ENCODE results near the gene ACTR5.
"Not testable (repeated sequence)": the region's sequence is repeated elsewhere in the genome, so short reads cannot be mapped to it uniquely, and the experiment has no call there.

The ACTR5 gene

DNA sequence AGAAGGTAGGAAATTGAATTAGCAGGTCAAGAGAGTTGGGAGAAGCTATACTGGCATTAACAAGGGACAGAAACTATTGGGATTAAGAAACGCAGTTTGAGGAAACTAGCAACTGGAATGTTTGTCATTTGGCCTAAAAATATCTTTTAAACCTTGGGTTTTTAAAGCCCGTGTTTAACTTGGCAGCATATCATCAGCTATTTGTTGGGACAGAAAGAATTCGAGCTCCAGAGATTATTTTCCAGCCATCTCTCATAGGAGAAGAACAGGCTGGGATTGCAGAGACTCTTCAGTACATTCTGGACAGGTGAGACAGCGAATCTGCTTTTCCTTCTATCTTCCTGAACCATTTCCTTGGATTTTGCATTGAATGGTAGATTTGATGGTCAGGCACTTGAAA, 17.8 kb downstream of the ACTR5 start:
- no peak for DNase-seq (ENCODE audit: low spot score)

DNA sequence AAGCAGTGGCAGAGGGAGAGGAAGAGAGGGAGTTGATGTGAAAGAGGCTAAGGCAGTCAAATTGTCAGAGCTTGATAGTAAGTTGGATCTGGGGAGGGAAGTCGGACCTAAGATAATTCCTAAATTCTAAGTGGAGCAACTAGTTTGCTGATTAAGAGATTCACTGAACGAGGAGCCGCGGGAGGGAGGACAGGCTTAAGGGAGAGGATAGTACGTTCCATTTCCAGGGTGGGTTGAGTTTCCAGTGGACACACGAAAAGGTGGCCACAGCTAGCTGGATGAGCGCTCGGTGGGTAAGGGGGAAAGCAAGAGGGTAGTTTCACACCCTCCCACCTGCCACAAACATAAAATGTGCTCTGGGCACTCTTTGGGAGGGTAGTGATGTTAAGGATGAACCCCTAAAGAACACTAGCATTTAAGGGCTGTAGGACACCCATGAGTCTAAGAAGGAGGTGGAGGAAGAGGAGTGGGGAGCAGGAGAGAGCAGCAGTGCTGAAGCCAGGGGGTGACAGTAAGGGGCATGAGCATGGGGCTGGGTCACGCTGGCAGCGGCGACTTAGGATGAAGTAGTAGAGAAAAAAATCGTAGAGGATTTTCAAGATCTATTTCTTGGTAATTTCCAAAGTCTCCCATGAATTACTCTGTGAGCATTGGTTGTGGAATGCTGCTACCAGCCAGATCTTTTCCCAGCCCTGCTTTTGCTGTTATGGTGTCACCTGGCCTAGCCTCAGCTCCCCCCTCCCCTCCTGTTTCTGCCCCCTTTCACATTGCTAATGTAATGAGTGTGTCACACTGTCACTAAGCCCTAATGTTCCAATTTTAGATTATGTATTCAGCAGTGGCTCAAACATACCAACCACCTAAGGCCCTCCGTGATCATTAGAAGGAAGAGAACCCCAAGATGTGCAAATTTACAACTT, 21.4 kb downstream of the ACTR5 start:
- no peak for DNase-seq (ENCODE audit: low spot score)

DNA sequence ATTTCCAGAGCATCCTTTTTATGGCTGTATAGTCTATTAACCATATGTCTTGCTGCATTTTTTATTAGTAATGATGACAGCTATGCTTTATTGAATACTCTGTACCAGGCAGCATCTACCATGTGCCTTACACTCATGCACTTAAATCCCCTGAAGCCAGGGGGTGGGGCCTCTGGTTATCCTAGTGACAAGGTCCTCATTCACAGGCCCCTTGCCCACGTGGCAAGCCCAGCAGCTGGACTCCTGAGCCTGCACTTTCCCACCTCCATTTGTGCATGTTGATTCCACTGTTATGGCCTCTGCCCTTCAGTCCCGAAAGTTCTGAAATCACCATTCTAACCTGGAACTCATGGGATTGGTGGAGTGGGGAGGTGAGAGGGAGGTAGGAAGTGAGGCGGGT, 22.3 kb downstream of the ACTR5 start:
- DNase-seq (ENCODE audit: low spot score) = no peak

DNA sequence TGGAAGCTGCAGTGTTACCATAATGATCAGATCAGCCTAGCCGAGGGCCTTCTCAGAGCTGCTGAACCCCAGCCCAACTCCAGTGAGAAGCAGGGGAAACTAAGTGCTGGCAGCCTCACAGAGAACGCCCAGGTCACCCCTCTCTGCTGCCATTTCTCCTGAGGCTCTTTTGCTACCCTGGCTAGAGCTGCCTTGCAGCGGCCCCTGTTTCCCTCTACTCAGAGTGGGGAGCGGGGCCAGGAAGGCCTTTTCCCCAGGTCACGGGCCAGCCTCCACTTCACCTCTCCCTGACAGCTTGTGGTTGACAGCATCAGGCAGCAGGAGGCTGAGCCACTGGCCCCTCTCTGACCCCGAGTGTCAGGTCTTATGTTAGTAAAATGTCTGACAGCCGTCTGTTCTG, 22.7 kb downstream of the ACTR5 start:
- no peak for DNase-seq (ENCODE audit: low spot score)

DNA sequence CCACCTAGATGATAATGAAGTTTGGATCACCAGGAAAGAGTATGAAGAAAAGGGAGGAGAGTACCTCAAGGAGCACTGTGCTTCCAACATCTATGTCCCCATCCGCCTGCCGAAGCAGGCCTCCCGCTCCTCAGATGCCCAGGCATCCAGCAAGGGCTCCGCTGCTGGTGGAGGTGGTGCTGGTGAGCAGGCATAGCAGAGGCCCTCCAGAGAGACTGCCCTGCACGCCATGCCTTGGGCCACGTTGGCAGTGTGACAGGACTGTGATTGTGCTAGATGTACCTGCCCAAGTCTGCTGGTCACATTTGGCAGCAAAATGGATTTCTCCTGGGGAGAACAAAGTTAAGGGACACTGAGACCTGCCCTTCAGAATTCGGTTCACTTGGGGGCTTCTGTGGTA, 23.4 kb downstream of the ACTR5 start:
- no peak for DNase-seq (ENCODE audit: low spot score)

DNA sequence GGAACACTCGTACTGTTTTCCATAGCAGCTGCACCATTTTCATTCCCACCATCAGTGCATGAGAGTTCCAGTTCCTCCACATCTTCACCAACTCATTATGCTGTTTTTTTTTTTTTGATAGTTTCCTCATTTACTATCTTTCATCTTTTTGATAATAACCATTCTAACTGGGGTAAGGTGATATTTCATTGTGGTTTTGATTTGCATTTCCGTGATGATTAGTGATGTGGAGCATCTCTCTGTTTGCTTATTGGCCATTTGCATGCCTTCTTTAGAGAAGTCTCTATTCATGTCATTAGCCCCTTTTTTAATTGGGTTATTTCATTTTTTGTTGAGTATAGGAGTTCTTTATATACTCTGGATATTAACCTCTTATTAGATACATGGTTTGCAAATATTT, 25.9 kb downstream of the ACTR5 start:
- no peak for DNase-seq (ENCODE audit: low spot score)

DNA sequence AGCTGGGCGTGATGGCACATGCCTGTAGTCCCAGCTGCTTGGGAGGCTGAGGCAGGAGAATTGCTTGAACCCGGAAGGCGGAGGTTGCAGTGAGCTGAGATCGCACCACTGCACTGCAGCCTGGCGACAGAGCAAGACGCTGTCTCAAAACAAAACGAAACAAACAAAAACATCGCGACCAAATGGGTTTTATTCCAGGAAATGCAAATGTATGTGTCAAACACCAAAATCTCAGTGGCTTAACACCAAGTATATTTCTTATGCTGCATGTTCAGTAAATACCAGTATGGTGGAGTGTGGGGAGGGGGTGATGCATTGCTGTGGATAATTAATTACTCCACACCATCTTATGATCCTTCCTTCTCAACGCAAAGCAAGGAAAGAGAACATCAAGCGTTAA, 28.1 kb downstream of the ACTR5 start:
- DNase-seq (ENCODE audit: low spot score) = no peak

DNA sequence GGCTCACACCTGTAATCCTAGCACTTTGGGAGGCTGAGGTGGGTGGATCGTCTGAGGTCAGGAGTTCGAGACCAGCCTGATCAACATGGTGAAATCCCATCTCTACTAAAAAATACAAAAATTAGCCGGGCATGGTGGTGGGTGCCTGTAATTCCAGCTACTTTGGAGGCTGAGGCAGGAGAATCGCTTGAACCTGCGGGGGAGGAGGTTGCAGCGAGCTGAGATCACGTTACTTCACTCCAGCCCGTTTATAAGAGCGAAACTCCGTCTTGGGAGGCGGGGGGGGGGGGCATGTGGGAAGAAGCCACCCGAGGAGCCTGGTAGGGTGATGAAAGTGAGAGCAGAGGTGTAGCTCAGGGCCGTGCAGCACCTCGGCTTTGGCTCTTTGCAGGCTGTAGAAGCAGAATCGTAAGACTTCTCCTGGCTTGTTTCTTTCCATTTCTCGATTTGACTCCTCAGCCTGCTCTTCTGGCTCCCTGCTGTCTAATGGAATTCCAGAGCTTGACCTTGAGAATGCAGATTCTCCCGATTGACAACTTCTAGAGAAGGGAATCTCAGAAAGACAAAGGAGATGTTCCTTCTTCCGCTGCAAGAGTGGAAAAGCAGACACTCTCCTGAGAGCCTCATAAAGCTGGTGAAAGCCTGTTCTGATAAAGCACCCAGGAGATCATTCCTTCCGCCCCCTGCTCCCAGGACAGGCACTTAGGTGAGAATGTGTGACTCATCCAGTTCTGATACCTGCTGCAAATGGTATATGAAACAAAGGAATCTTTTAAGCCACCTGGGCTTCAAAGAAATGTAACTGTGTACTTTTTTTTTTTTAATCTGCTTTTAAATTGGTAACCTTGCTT, 31.2 kb downstream of the ACTR5 start:
- no peak for DNase-seq (ENCODE audit: low spot score)

DNA sequence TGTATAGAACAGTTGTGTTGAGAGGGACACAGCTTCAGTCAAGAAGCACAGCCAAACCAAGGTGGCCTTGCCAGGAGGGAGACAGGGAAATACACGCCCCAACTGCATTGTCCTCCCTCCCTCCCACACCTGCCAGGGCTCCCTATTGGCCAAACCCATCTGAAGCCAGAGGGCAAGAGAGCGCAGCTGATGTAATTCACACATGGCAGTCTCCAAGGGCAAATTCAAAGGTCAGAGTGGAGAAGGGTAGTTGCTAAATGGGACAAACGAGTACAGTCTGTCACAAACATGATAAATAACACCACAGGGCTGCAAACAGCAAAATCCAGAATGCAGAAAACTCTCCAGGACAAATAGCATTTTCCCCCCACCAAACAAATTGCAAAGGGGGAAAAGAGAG, 34.0 kb downstream of the ACTR5 start:
- DNase-seq (ENCODE audit: low spot score) = no peak

DNA sequence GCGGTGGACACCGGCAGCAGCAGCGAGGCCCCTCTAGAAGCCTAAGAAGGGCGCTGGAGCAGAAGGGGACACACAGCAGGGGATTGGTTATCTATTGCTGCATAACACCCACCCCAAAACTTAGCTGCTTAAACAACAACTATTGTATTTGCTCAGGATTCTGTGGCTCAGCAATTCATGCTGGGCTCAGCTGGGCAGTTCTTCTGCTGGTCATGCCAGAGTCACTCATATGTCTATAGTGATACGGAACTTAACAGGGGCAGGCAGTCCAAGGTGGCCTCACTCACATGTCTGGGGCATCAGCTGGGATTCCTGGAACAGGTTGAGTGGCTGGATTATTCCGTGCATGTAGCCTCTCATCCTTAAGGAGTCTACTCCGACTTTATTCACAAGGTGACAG, 39.6 kb downstream of the ACTR5 start:
- DNase-seq (ENCODE audit: low spot score) = no peak

DNA sequence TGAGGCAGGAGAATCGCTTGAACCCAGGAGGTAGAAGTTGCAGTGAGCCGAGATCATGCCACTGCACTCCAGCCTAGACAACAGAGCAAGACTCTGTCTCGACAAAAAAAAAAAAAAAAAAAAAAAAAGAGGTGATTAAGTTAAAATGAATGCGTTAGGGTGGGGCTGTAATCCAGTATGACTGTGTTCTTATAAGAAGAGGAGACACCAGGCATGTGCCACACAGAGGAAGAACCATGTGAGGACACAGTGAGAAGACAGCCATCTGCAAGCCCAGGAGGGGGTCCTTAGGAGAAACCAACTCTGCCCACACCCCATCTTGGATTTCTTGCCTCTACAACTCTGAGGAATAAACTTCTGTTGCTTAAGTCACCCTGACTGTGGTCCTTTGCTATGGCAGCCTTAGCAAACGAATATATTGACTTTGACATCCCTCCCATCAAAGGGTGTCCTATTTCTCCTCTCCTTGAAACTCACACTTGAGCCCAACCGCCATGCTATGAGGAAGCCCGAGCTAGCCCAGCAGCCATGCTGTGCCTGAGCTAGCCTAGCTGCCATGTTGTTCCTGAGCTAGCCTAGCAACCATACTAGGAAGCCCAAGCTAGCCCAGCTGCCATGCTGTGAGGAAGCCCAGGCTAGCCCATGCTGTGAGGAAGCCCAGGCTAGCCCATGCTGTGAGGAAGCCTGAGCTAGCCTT, 41.4 kb downstream of the ACTR5 start:
- no peak for DNase-seq (ENCODE audit: low spot score)

DNA sequence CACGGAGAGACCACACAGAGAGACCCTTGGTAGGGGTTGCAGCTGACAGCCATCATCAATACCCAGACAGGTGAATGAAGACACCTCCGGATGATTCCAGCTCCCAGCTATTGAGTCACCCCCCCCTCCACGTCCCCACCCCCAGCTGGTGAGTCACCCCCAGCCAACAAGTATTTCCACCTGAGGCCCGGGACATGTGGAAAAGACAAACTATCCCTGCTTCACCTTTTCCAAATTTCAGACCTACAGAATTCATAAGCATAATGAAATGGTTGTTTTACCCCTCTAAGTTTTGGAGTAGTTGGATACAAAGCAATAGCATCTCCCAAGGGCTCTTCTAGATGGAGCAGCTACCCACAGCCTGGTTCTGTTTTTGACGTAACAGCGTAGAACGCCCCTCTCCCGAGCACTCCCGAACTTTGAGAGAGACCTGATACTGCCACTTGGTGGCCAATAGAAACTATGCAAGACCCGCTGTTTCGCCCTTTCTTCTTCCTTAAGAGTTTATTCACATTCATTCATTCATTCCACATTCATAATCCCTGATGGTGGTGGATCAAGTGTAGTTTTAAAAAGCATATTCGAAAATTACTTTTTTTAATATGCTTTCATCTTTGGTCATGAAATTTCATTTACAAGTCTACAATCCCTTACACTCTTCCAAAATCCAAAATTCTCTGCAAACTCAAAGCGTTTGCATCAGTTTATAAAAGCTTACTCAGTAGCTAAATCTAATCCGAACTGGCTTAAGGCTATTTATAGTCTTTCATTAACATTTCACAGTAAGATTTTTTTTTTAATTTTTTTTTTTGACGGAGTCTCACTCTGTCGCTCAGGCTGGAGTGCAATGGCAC, 42.2 kb downstream of the ACTR5 start:
- no peak for DNase-seq (ENCODE audit: low spot score)

DNA sequence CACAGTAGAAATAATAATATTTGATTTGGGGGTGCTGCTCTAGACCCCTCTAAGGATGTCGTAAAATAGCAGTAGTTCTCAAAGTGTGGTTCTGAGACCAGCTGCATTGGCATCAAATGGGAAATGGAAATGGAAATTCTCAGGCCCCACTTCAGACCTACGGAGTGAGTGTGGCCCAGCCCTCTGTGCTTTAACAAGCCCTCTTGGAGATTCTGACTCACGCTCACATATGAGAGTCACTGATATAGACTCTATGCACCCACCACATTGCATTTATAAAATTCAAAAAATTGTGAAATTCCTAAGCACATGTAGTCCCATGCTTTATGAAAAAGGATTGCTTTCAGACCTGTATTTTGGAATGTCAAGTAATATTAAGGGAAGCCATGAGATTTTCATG, 43.0 kb downstream of the ACTR5 start:
- DNase-seq (ENCODE audit: low spot score) = no peak

DNA sequence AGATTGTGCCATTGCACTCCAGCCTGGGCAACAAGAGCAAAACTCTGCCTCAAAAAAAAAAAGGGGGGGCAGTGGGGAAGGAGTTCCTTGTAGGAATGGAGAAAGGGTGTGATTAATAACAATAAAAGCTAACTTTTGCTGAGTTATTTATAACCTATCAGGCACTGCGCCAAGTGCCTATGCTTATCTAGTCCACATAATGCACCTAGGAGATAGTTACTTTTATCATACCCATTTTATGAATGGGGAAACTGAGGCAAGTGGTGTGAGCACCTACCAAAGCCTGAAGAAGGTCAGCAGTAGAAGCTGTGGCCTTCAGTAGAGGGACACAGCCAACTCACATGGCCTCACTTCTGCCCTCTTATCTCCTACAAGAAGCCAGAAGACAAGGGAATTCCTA, 43.7 kb downstream of the ACTR5 start:
- DNase-seq (ENCODE audit: low spot score) = no peak

DNA sequence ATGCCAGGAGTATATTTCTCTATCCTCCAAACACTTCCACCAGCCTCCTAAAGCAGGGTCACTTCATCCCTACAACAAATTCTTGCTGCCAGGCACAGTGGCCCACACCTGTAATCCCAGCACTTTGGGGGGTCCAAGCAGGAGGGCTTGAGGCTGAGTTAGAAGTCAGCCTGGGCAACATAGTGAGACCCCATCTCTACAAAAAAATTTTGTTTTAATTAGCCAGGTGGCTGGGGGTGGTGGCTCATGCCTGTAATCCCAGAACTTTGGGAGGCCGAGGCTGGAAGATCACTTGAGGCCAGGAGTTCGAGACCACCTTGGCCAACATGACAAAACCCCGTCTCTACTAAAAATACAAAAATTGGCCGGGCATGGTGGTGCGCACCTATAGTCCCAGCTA, 45.8 kb downstream of the ACTR5 start:
- DNase-seq (ENCODE audit: low spot score) = not testable (repeated sequence)

DNA sequence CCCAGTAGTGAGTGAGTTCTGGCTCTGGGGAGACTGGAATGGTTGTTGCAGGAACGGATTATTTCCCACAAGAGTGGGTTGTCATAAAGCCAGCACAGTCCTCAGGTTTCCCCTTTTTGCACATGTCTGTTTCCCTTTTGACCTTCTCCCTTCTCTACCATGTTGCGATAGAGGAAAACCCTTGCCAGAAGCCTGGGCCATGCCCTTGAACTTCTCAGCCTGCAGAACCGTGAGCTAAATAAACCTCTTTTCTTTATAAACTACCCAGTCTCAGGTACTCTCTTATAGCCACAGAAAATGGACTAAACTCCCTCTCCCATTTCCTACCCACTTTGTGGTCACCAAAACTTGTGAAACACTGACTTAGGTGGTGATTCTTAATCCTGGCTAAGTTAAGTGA, 50.0 kb downstream of the ACTR5 start:
- no peak for DNase-seq (ENCODE audit: low spot score)

DNA sequence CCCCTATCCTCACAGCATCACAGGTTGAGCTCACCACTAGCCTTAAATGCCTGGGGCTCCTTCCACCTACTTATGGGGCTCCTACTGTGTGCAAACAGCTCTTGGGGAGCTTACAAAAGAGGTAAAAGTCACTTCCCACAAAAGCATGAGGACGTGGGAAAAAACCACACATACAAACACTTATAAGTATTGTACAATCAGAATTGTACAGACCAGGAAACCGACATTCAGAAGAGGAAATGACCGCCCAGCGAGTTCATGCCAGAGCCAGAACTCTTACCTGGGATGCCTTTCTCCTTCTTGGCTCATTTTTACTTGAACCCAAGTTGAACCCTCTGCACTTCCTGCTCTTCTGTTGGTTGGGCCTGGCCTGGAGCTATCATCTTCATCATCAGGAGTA, 50.9 kb downstream of the ACTR5 start:
- no peak for DNase-seq (ENCODE audit: low spot score)

DNA sequence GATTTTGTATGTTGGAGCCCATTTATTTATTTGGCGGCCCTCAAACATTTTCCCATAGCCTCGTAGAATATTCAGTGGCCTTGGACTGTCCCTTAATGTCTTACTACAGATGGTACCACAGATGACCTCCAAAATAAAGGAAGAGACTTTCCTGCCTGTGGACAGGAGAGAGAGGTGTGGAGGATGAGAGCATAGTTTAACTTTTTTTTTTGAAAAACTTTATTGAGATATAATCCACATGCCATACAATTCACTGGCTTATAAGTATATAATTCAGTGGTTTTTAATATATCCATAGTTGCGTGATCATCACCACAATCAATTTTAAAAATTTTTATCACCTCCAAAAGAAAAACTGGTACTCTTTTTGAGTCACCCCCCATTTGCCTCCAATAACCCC, 52.6 kb downstream of the ACTR5 start:
- DNase-seq (ENCODE audit: low spot score) = no peak

DNA sequence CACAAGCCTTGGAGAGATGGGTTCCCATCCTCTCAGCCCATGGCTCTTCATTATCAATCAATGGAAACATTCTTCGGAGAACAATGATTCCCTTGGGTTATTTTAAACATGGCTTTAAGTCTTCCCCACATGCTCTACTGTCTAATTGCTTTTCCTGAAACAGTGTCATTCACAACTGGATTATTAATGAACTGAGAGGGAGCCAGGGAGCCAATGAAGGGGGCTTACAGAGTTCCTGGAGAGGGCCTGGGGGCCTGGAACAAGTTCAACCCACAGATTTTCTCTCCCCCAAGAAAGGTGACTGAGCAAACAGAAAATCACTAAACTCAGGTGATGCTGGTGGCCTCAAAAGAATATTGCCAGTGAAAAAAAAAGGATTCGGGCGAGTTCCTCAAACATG, 56.0 kb downstream of the ACTR5 start:
- no peak for DNase-seq (ENCODE audit: low spot score)

DNA sequence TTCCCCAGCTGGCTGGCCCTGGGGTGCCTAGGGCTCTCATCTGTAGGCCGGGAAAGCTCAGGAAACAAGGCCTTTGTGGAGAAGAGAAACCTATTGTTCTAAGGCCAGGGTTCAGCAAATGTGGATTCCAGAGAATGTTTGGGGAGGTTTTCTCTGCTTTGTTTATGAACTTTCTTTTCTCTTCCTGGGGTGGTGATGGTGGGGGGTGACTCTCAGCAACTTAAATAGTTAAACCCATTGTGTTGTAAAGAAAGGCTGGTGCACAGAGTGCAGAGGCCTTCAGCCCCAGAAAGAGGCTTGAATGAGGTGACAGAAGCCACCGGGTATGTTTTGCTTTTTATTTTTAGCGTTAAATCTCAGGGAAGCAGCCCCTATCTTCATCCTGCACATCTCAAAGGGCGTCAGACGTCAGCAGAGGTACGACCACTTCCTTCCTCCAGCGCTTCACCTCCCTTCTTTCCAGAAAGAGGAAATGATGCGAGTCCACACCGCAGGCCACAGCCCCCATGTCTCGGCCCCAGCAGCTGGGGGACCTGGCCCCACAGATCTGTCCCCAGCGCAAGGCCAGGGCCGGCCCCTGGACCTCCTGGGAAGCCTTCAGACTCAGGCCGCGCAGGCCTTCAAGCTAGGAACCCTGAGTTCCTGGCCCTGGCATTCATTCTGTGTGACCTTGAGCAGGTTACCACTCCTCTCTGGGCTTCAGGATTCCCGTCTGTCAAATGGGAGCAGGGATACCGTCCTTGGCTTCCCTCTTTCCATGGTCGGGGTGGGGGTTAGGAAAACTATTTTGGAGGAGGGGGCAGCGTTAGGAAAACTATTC, 56.6 kb downstream of the ACTR5 start:
- DNase-seq (ENCODE audit: low spot score) = peak; percentile 57

DNA sequence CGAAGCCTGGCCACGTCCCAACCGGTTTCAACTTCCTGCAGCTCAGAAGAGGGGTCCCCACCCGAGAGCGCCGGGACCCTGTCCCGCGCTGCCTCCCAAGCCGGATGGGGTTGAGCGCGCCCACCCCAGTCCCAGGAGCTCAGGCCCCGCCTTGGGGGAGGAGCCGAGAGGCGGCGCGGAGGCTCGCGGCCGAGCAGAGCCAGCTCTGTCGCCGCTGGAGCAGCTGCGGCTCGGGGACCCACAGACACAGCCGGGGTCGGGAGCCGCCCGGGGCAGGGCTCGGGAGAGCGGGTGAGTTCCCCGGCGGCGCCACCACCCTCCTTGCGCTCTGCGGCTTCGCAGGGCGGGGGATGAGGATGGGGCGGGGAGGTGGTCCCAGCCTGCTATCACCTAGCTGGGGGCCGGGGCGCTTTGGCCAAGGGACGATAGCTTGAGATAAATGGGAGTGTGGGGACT, 57.3 kb downstream of the ACTR5 start, which contains the start of gene PPP1R16B:
Gene PPP1R16B (plus strand): TSS at position 196 of the 456 bp plus-strand sequence. CDS start 30,229 bp downstream, outside the sequence.
- DNase-seq (ENCODE audit: low spot score) = peak; percentile 83
